Transverse colon (tissue), 4 donors: Measurements from ENCODE around the gene LRP11.

Experiments
- POLR2A ChIP-seq: fragments of 450-650 bp; IDR thresholded peaks from one replicate; pipeline ENCODE4 v1.6.1; 2016; ENCODE audit warnings: antibody characterized with exemption, mild to moderate bottlenecking, moderate library complexity
- POLR2AphosphoS5 ChIP-seq, 3 donors: sonication (generic); formaldehyde crosslinking; IDR thresholded peaks; one replicate each; pipeline ENCODE4 v1.6.1; 2016; ENCODE audit warnings: antibody characterized with exemption in 3 of 3
- TF ChIP-seq, protein P1 (sequence below), 5 experiments: fragments of 200-600 bp in 3 of 5; fragments of 450-650 bp in 2 of 5; sonication (generic) in 3 of 5; IDR thresholded peaks; 1 replicate in 2 of 5; 2 replicates in 3 of 5; pipeline ENCODE4 v1.5.1; 2016 to 2017; ENCODE audit warnings: antibody characterized with exemption in 5 of 5, inconsistent platforms in 3 of 5, mild to moderate bottlenecking in 2 of 5, moderate library complexity in 1 of 5

DNA sequence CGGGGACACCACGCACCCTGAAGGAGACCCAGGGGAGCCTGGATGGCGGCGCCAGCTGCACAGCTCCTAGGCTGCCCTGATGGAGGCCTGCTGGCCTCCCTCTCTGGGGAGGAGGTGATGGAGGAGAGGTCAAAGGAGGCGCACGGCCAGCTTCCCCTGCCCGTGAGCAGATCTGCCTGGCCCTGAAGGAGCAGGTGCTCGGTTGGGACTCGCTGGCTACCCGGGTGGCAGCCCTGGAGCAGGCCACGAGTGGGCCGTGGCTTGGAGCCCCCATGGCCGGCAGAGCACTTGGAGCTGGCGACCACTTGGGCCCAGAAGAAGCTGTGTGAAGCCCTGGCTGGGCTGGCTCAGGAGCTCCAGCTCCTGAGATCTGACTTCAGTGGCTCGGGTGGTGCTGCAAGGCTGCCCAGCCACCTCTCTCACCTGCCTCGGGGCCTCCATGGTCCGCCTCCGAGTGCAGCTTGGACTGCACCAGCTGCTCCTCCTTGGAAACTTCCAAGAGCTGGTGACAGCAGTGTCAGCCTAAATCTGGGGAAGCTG lies 41.3 kb upstream of the LRP11 start:
- TF ChIP-seq, protein P1, sequence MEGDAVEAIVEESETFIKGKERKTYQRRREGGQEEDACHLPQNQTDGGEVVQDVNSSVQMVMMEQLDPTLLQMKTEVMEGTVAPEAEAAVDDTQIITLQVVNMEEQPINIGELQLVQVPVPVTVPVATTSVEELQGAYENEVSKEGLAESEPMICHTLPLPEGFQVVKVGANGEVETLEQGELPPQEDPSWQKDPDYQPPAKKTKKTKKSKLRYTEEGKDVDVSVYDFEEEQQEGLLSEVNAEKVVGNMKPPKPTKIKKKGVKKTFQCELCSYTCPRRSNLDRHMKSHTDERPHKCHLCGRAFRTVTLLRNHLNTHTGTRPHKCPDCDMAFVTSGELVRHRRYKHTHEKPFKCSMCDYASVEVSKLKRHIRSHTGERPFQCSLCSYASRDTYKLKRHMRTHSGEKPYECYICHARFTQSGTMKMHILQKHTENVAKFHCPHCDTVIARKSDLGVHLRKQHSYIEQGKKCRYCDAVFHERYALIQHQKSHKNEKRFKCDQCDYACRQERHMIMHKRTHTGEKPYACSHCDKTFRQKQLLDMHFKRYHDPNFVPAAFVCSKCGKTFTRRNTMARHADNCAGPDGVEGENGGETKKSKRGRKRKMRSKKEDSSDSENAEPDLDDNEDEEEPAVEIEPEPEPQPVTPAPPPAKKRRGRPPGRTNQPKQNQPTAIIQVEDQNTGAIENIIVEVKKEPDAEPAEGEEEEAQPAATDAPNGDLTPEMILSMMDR (IDR thresholded peaks at IDR 0.05): no peak
- TF ChIP-seq POLR2A (no peak), POLR2AphosphoS5 (IDR thresholded peaks at IDR 0.05) (no peak)
